Chondrocyte (in vitro differentiated cells): Measurements from ENCODE around the gene GRIN1. TPM values are rescaled to one million over a fixed set of nuclear protein-coding genes. Genes with fewer than 3 reads are reported as not detected.

ENCODE experiments used
- DNase-seq: peaks from one replicate; pipeline ENCODE4 v3.0.0; 2021; ENCODE audit warnings: mixed read lengths, low spot score
- H3K27ac Mint-ChIP-seq: one replicate; pipeline ENCODE4 v1.8.0; 2021; ENCODE audit warnings: mild to moderate bottlenecking, moderate library complexity, mixed read lengths; ENCODE audit not compliant: unreplicated experiment
- H3K27me3 Mint-ChIP-seq: 2 replicates; pipeline ENCODE4 v1.8.0; 2021; ENCODE audit warnings: low read depth, mixed read lengths
- H3K36me3 Mint-ChIP-seq: 2 replicates; pipeline ENCODE4 v1.8.0; 2021; ENCODE audit warnings: low read depth, mixed read lengths
- H3K4me1 Mint-ChIP-seq: 2 replicates; pipeline ENCODE4 v1.8.0; 2021; ENCODE audit warnings: low read depth, mild to moderate bottlenecking, mixed read lengths
- H3K4me3 Mint-ChIP-seq: one replicate; pipeline ENCODE4 v1.8.0; 2021; ENCODE audit warnings: mild to moderate bottlenecking, moderate library complexity, mixed read lengths; ENCODE audit not compliant: unreplicated experiment
- H3K9me3 Mint-ChIP-seq: 2 replicates; pipeline ENCODE4 v1.8.0; 2021; ENCODE audit warnings: low read depth, mixed read lengths
- CTCF ChIP-seq: fragments of 200-600 bp; sonication (generic); IDR thresholded peaks from 2 replicates; pipeline ENCODE4 v1.5.0; 2021; ENCODE audit warnings: antibody characterized with exemption, mild to moderate bottlenecking, moderate library complexity
- total RNA-seq: library from RNA; stranded (reverse); gene quantifications from 3 replicates; pipeline ENCODE4 v1.2.1, GENCODE V29; 2021

Gene GRIN1
- total RNA-seq, 1 donor from 2014 or later: 0.07 TPM

- Mint-ChIP-seq H3K27ac (peak overlapping the region; percentile 49), H3K4me1 (peaks cover 31% of the 10 kb centered on the region), H3K9me3 (no peaks in the 10 kb centered on the region), H3K27me3 (no peaks in the 10 kb centered on the region), H3K4me3 (no peak overlapping the region), H3K36me3 (no peaks in the 10 kb centered on the region)
- no peak for TF ChIP-seq CTCF
- no peak for DNase-seq
These were observed 12.2 kb upstream of the GRIN1 start for GRCh38 chr9:137126786-137127185.

GRCh38 chr9:137127301-137128157 lies 11.4 kb upstream of the GRIN1 start:
- Mint-ChIP-seq H3K4me1 (peaks cover 26% of the 10 kb centered on the region), H3K9me3 (no peaks in the 10 kb centered on the region), H3K4me3 (peak overlapping the region; percentile 75), H3K27ac (peak overlapping the region; percentile 17), H3K36me3 (no peaks in the 10 kb centered on the region), H3K27me3 (no peaks in the 10 kb centered on the region)
- peak; percentile 50 for DNase-seq
- no peak for TF ChIP-seq CTCF

- peak overlapping the region; percentile 75 for H3K4me3 Mint-ChIP-seq
- H3K27ac Mint-ChIP-seq: peak overlapping the region; percentile 80
- peaks cover 26% of the 10 kb centered on the region for H3K4me1 Mint-ChIP-seq
- H3K27me3 Mint-ChIP-seq: peaks cover 2% of the 10 kb centered on the region
- no peak for DNase-seq
- TF ChIP-seq CTCF: no peak
- no peaks in the 10 kb centered on the region for H3K36me3 Mint-ChIP-seq
- H3K9me3 Mint-ChIP-seq: no peaks in the 10 kb centered on the region
These were observed 10.6 kb upstream of the GRIN1 start for GRCh38 chr9:137128158-137128861.

- Mint-ChIP-seq H3K27ac (peak overlapping the region; percentile 80), H3K4me3 (peak overlapping the region; percentile 75), H3K27me3 (peaks cover 2% of the 10 kb centered on the region), H3K9me3 (no peaks in the 10 kb centered on the region), H3K36me3 (no peaks in the 10 kb centered on the region), H3K4me1 (peaks cover 26% of the 10 kb centered on the region)
- peak; percentile 64 for DNase-seq
- no peak for TF ChIP-seq CTCF
These were observed 10.0 kb upstream of the GRIN1 start for GRCh38 chr9:137128862-137129455.
